ENCODE data around the gene JADE2.

- TF ChIP-seq PKNOX1 (IDR thresholded peaks at IDR 0.05) (no peak), FOXA1 (IDR thresholded peaks at IDR 0.05) (no peak), HDGF (IDR thresholded peaks at IDR 0.05; ENCODE audit: borderline replicate concordance) (no peak)
Observed at GRCh38 chr5:134564396-134564795, 38.9 kb downstream of the JADE2 start.

Measured in HEK293T (cell line).